Mononuclear cell (primary cell): ENCODE data around the gene KRTAP12-3. TPM values are rescaled to one million over a fixed set of nuclear protein-coding genes. Genes with fewer than 3 reads are reported as not detected.
"Not testable (repeated sequence)": the region's sequence is repeated elsewhere in the genome, so short reads cannot be mapped to it uniquely, and the experiment has no call there.

ENCODE experiments used
- H3K27me3 ChIP-seq: 2 replicates; pipeline ENCODE4 v1.6.0; 2011; ENCODE audit warnings: low read length, control low read depth; ENCODE audit not compliant: insufficient read depth
- H3K4me1 ChIP-seq: 2 replicates; pipeline ENCODE4 v1.5.1; 2011; ENCODE audit warnings: mild to moderate bottlenecking, low read length, control low read depth; ENCODE audit not compliant: insufficient read depth
- H3K4me3 ChIP-seq: 2 replicates; pipeline ENCODE4 v1.5.1; 2011; ENCODE audit warnings: mild to moderate bottlenecking, low read length, moderate library complexity
- H3K9me3 ChIP-seq: 2 replicates; pipeline ENCODE4 v1.5.1; 2011; ENCODE audit warnings: low read depth, mild to moderate bottlenecking, control low read depth, low read length
- total RNA-seq: library from RNA; depleted of rRNA; stranded (reverse); fragments of >200 nt; gene quantifications from one replicate; pipeline ENCODE4 v1.2.3, GENCODE V29; 2012

KRTAP12-3 gene
- total RNA-seq, 1 donor = not detected

- not testable (repeated sequence) for H3K9me3 ChIP-seq, H3K4me3 ChIP-seq, H3K4me1 ChIP-seq, H3K27me3 ChIP-seq
These were observed 19.0 kb upstream of the KRTAP12-3 start for GRCh38 chr21:44638506-44639330.

- Histone ChIP-seq H3K27me3 (no peaks in the 10 kb centered on the region), H3K9me3 (peaks cover 6% of the 10 kb centered on the region), H3K4me1 (no peaks in the 10 kb centered on the region), H3K4me3 (no peak overlapping the region)
These were observed 18.4 kb upstream of the KRTAP12-3 start for GRCh38 chr21:44639331-44639655.

GRCh38 chr21:44640761-44641160, 17.0 kb upstream of the KRTAP12-3 start:
- Histone ChIP-seq H3K4me1 (no peaks in the 10 kb centered on the region), H3K27me3 (no peaks in the 10 kb centered on the region), H3K4me3 (no peak overlapping the region), H3K9me3 (peaks cover 14% of the 10 kb centered on the region)

GRCh38 chr21:44643741-44644310, 13.9 kb upstream of the KRTAP12-3 start:
- Histone ChIP-seq H3K4me1 (no peaks in the 10 kb centered on the region), H3K4me3 (no peak overlapping the region), H3K27me3 (no peaks in the 10 kb centered on the region), H3K9me3 (peaks cover 14% of the 10 kb centered on the region)

- no peaks in the 10 kb centered on the region for H3K4me1 ChIP-seq
- H3K27me3 ChIP-seq = no peaks in the 10 kb centered on the region
These were observed 12.9 kb upstream of the KRTAP12-3 start for GRCh38 chr21:44644878-44645277.

GRCh38 chr21:44646366-44647221, 11.1 kb upstream of the KRTAP12-3 start, which contains the start of gene KRTAP10-11:
TSS of gene KRTAP10-11 (plus strand) at chr21:44646414. CDS start at chr21:44646459, 45 bp downstream.
- not testable (repeated sequence) for H3K27me3 ChIP-seq, H3K4me1 ChIP-seq, H3K4me3 ChIP-seq
- H3K9me3 ChIP-seq = peaks cover 14% of the 10 kb centered on the region

More at GRCh38 chr21:44644878-44645277, 12.9 kb upstream of the KRTAP12-3 start:
- Histone ChIP-seq H3K9me3 (peaks cover 14% of the 10 kb centered on the region), H3K4me3 (no peak overlapping the region)

GRCh38 chr21:44647222-44647552, 10.5 kb upstream of the KRTAP12-3 start:
- Histone ChIP-seq H3K27me3 (no peaks in the 10 kb centered on the region), H3K9me3 (peaks cover 14% of the 10 kb centered on the region)

GRCh38 chr21:44648557-44649311, 9.0 kb upstream of the KRTAP12-3 start:
- Histone ChIP-seq H3K4me3 (no peak overlapping the region), H3K27me3 (no peaks in the 10 kb centered on the region), H3K4me1 (peaks cover 2% of the 10 kb centered on the region), H3K9me3 (peaks cover 14% of the 10 kb centered on the region)

More at GRCh38 chr21:44647222-44647552, 10.5 kb upstream of the KRTAP12-3 start:
- no peaks in the 10 kb centered on the region for H3K4me1 ChIP-seq
- H3K4me3 ChIP-seq = no peak overlapping the region

- no peak overlapping the region for H3K4me3 ChIP-seq
- no peaks in the 10 kb centered on the region for H3K27me3 ChIP-seq
- peaks cover 9% of the 10 kb centered on the region for H3K4me1 ChIP-seq
- H3K9me3 ChIP-seq = peaks cover 5% of the 10 kb centered on the region
These were observed 8.1 kb upstream of the KRTAP12-3 start for GRCh38 chr21:44649521-44650100.

- Histone ChIP-seq H3K27me3 (no peaks in the 10 kb centered on the region), H3K4me3 (no peak overlapping the region), H3K9me3 (no peaks in the 10 kb centered on the region), H3K4me1 (peaks cover 11% of the 10 kb centered on the region)
These were observed 7.3 kb upstream of the KRTAP12-3 start for GRCh38 chr21:44650265-44650972.

GRCh38 chr21:44650973-44651675, 6.6 kb upstream of the KRTAP12-3 start:
- H3K9me3 ChIP-seq = no peaks in the 10 kb centered on the region
- H3K27me3 ChIP-seq = no peaks in the 10 kb centered on the region
- H3K4me1 ChIP-seq = peaks cover 11% of the 10 kb centered on the region
- H3K4me3 ChIP-seq = no peak overlapping the region

GRCh38 chr21:44653123-44653522, 4.6 kb upstream of the KRTAP12-3 start:
- H3K4me1 ChIP-seq = peaks cover 20% of the 10 kb centered on the region
- H3K9me3 ChIP-seq = no peaks in the 10 kb centered on the region
- no peak overlapping the region for H3K4me3 ChIP-seq
- H3K27me3 ChIP-seq = no peaks in the 10 kb centered on the region
